HCT116 (cell line): Measurements from ENCODE around the gene FBXO48. TPM values are rescaled to one million over a fixed set of nuclear protein-coding genes. Genes with fewer than 3 reads are reported as not detected.

ENCODE experiments used
- ATAC-seq: fragments of 200-7000 bp; cut with Tn5 transposase; 2 replicates; pipeline ENCODE4 v1.9.1; 2020; ENCODE audit warnings: mild to moderate bottlenecking, moderate library complexity
- BruUV-seq: library from RNA; stranded (reverse); fragments of 400-500 nt; replicated peaks from 2 replicates; lab custom pipeline; 2021; lab: Mats Ljungman, UMichigan
- CTCF ChIA-PET: fragments of 300-600 bp; sonication (Branson Sonifier 250); formaldehyde crosslinking; loops from one replicate; lab custom pipeline; 2021; ENCODE audit warnings: antibody characterized with exemption; lab: Charles Lee
- POLR2A ChIA-PET: fragments of 300-600, 350-600 bp; sonication (Branson Sonifier 250); formaldehyde crosslinking; loops from one replicate; lab custom pipeline; 2021; ENCODE audit warnings: antibody characterized with exemption; lab: Charles Lee
- RAD21 ChIA-PET, 2 experiments: fragments of 300-600 bp; sonication (Branson Sonifier 250); formaldehyde crosslinking; loops; one replicate each; lab custom pipeline; 2023; ENCODE audit warnings: low total read pairs in 2 of 2; ENCODE audit not compliant: uncharacterized antibody in 2 of 2, unreplicated experiment in 2 of 2, low non-redundant PET in 1 of 2; lab: Charles Lee
- DNase-seq: peaks from one replicate; pipeline ENCODE4 v3.0.0-alpha.2; 2010; ENCODE audit warnings: low read depth, low spot score
- H2AFZ ChIP-seq: fragments of 200-600 bp; shearing (Covaris generic), sonication (generic); 2 replicates; pipeline ENCODE4 v1.6.1; 2017; ENCODE audit warnings: low read depth, mixed run types, mixed read lengths, antibody characterized with exemption, low read length; ENCODE audit not compliant: poor library complexity, severe bottlenecking
- H3K27ac ChIP-seq: 2 replicates; pipeline ENCODE4 v1.5.1; 2012; ENCODE audit warnings: low read depth, low read length
- H3K27me3 ChIP-seq: fragments of 200-600 bp; sonication (generic); 2 replicates; pipeline ENCODE4 v1.6.1; 2016; ENCODE audit warnings: mixed run types, low read length, mixed read lengths; ENCODE audit not compliant: insufficient read depth
- H3K36me3 ChIP-seq, 2 experiments: fragments of 200-500 bp in 1 of 2; fragments of 200-600 bp in 1 of 2; sonication (Bioruptor generic) in 1 of 2; sonication (generic) in 1 of 2; 2 replicates each; pipeline versions ENCODE4 v1.5.1 to v1.6.1; 2014 to 2016; ENCODE audit warnings: low read length in 2 of 2, inconsistent platforms in 1 of 2, mixed read lengths in 1 of 2, mixed run types in 1 of 2; ENCODE audit not compliant: insufficient read depth in 2 of 2, control insufficient read depth in 1 of 2
- H3K4me1 ChIP-seq, 2 experiments: fragments of 200-600 bp in 1 of 2; sonication (generic) in 1 of 2; 2 replicates each; pipeline versions ENCODE4 v1.5.1 to v1.6.1; 2012 to 2017; ENCODE audit warnings: low read length in 2 of 2, inconsistent platforms in 1 of 2, mild to moderate bottlenecking in 1 of 2, mixed read lengths in 1 of 2, mixed run types in 1 of 2, moderate library complexity in 1 of 2; ENCODE audit not compliant: insufficient read depth in 2 of 2, control insufficient read depth in 1 of 2
- H3K4me2 ChIP-seq: fragments of 200-600 bp; sonication (generic); 2 replicates; pipeline ENCODE4 v1.6.1; 2017; ENCODE audit warnings: mixed run types, low read length, mixed read lengths
- H3K4me3 ChIP-seq, 2 experiments: fragments of 200-600 bp in 1 of 2; sonication (generic) in 1 of 2; replicated peaks in 1 of 2; 2 replicates each; pipeline ENCODE4 v1.5.1; 2011 to 2016; ENCODE audit warnings: low read length in 2 of 2, control low read depth in 1 of 2, low read depth in 1 of 2, mild to moderate bottlenecking in 1 of 2, mixed read lengths in 1 of 2, mixed run types in 1 of 2
- H3K79me2 ChIP-seq: fragments of 200-600 bp; sonication (generic); 2 replicates; pipeline ENCODE4 v1.6.1; 2017; ENCODE audit warnings: mild to moderate bottlenecking, mixed run types, low read length, moderate library complexity, mixed read lengths; ENCODE audit not compliant: insufficient read depth
- H3K9ac ChIP-seq: fragments of 200-600 bp; sonication (generic); 2 replicates; pipeline ENCODE4 v1.6.1; 2016; ENCODE audit warnings: low read length, mixed read lengths
- H3K9me2 ChIP-seq: fragments of 200-600 bp; sonication (generic), shearing (Covaris generic); 2 replicates; pipeline ENCODE4 v1.6.1; 2017; ENCODE audit warnings: mixed run types, mild to moderate bottlenecking, moderate library complexity; ENCODE audit not compliant: insufficient read depth
- H3K9me3 ChIP-seq, 2 experiments: fragments of 200-500 bp in 1 of 2; fragments of 200-600 bp in 1 of 2; sonication (Bioruptor generic) in 1 of 2; sonication (generic) in 1 of 2; 2 replicates each; pipeline ENCODE4 v1.6.1; 2014 to 2017; ENCODE audit warnings: low read length in 2 of 2, mixed read lengths in 2 of 2, inconsistent platforms in 1 of 2, low read depth in 1 of 2, mild to moderate bottlenecking in 1 of 2, mixed run types in 1 of 2, moderate library complexity in 1 of 2; ENCODE audit not compliant: control insufficient read depth in 1 of 2, insufficient read depth in 1 of 2
- H4K20me1 ChIP-seq: fragments of 200-600 bp; sonication (generic), shearing (Covaris generic); 2 replicates; pipeline ENCODE4 v1.6.1; 2017; ENCODE audit warnings: mixed run types, mild to moderate bottlenecking, moderate library complexity; ENCODE audit not compliant: insufficient read depth
- ATF3 ChIP-seq: IDR thresholded peaks from 2 replicates; pipeline ENCODE4 v1.6.1; 2012
- CEBPB ChIP-seq: IDR thresholded peaks from 2 replicates; pipeline ENCODE4 v1.6.1; 2012; ENCODE audit warnings: low read depth
- CTCF ChIP-seq, 3 experiments: fragments of 200-600 bp in 1 of 3; sonication (generic) in 1 of 3; IDR thresholded peaks in 2 of 3; conservative IDR thresholded peaks in 1 of 3; 2 replicates each; pipeline ENCODE4 v1.5.1; 2012 to 2017; ENCODE audit warnings: low read depth in 2 of 3, low read length in 2 of 3, antibody characterized with exemption in 1 of 3, borderline replicate concordance in 1 of 3, control low read depth in 1 of 3, mild to moderate bottlenecking in 1 of 3, mixed read lengths in 1 of 3, mixed run types in 1 of 3, moderate library complexity in 1 of 3; ENCODE audit not compliant: insufficient read depth in 1 of 3
- EGR1 ChIP-seq: IDR thresholded peaks from 2 replicates; pipeline ENCODE4 v1.6.1; 2012; ENCODE audit warnings: low read depth
- ELF1 ChIP-seq: IDR thresholded peaks from 2 replicates; pipeline ENCODE4 v1.6.1; 2012; ENCODE audit warnings: low read depth, borderline replicate concordance
- EZH2 ChIP-seq: fragments of 200-600 bp; sonication (generic); IDR thresholded peaks from 2 replicates; pipeline ENCODE4 v1.6.1; 2017; ENCODE audit warnings: antibody characterized with exemption, mixed run types
- EZH2phosphoT487 ChIP-seq: fragments of 200-600 bp; IDR thresholded peaks from 2 replicates; pipeline ENCODE4 v1.6.1; 2018; ENCODE audit warnings: antibody characterized with exemption, borderline replicate concordance
- FOSL1 ChIP-seq: IDR thresholded peaks from 2 replicates; pipeline ENCODE4 v1.6.1; 2012; ENCODE audit warnings: low read depth
- JUND ChIP-seq: IDR thresholded peaks from 2 replicates; pipeline ENCODE4 v1.6.1; 2012
- POLR2AphosphoS5 ChIP-seq: IDR thresholded peaks from 2 replicates; pipeline ENCODE4 v1.6.1; 2011; ENCODE audit warnings: mild to moderate bottlenecking, low read depth, low read length, moderate library complexity
- REST ChIP-seq: IDR thresholded peaks from 2 replicates; pipeline ENCODE4 v1.6.1; 2012; ENCODE audit warnings: low read depth
- SIN3A ChIP-seq: IDR thresholded peaks from 2 replicates; pipeline ENCODE4 v1.6.1; 2012; ENCODE audit warnings: low read depth
- SP1 ChIP-seq: IDR thresholded peaks from 2 replicates; pipeline ENCODE4 v1.6.1; 2012; ENCODE audit warnings: low read depth
- SRF ChIP-seq: IDR thresholded peaks from 2 replicates; pipeline ENCODE4 v1.6.1; 2012; ENCODE audit warnings: low read depth
- TCF7L2 ChIP-seq: IDR thresholded peaks from 2 replicates; pipeline ENCODE4 v1.7.0; 2011; ENCODE audit warnings: borderline replicate concordance, inconsistent platforms; ENCODE audit not compliant: insufficient read depth, insufficient read length; ENCODE audit errors: extremely low read depth
- YY1 ChIP-seq: IDR thresholded peaks from 2 replicates; pipeline ENCODE4 v1.6.1; 2011; ENCODE audit warnings: low read length, low read depth, moderate library complexity, mild to moderate bottlenecking; ENCODE audit not compliant: insufficient replicate concordance; ENCODE audit errors: extremely low read depth
- ZBTB33 ChIP-seq: IDR thresholded peaks from 2 replicates; pipeline ENCODE4 v1.6.1; 2011; ENCODE audit warnings: mild to moderate bottlenecking, low read length, moderate library complexity; ENCODE audit not compliant: insufficient replicate concordance; ENCODE audit errors: extremely low read depth
- ZFX ChIP-seq: fragments of 450-650 bp; IDR thresholded peaks from 2 replicates; pipeline ENCODE4 v1.6.1; 2017
- ZNF274 ChIP-seq: fragments of 200-500 bp; sonication (Bioruptor generic); IDR thresholded peaks from 2 replicates; pipeline ENCODE4 v1.6.1; 2014; ENCODE audit warnings: mild to moderate bottlenecking, low read depth, low read length, inconsistent platforms
- intact Hi-C: fragments of 100-400 bp; cut with micrococcal nuclease; formaldehyde crosslinking; loops from 2 replicates; pipeline ENCODE4 v1.10.0; 2022
- total RNA-seq: library from RNA; stranded (reverse); gene quantifications from one replicate; pipeline ENCODE4 v1.2.1, GENCODE V29; 2021; ENCODE audit not compliant: unreplicated experiment

FBXO48 gene
- total RNA-seq, 1 experiment from 2014 or later: 0.91 TPM

GRCh38 chr2:68452158-68452900 lies 14.8 kb downstream of the FBXO48 start:
- CTCF ChIA-PET: interaction anchor here (1.0 to 1.6 kb wide), 2 partner anchors 11 kb away, joined by 3 to 5 read pairs; no protein-coding TSS in a partner anchor
- intact Hi-C loops: no loop called here
- BruUV-seq: no TSS peak
- Histone ChIP-seq H3K36me3 (no peaks in the 10 kb centered on the region), H3K4me2 (no peak overlapping the region), H3K27me3 (no peaks in the 10 kb centered on the region), H4K20me1 (no peaks in the 10 kb centered on the region), H3K4me3 (no peak overlapping the region), H3K4me1 (no peaks in the 10 kb centered on the region), H3K79me2 (no peaks in the 10 kb centered on the region), H3K9me3 (no peaks in the 10 kb centered on the region), H3K9me2 (no peaks in the 10 kb centered on the region), H3K9ac (no peak overlapping the region), H2AFZ (peak overlapping the region; percentile 26), H3K27ac (no peak overlapping the region)
- RAD21 ChIA-PET: no interaction called here
- DNase-seq (no peak), ATAC-seq (no peak)
- TF ChIP-seq EZH2 (no peak), SP1 (no peak), CTCF (IDR thresholded peaks at IDR 0.05 in 2 of 3, conservative IDR thresholded peaks at IDR 0.05 in 1 of 3; ENCODE audit: borderline replicate concordance in 1 of 3, insufficient read depth in 1 of 3, low read depth in 2 of 3, low read length in 2 of 3) (no peak), ATF3 (no peak), POLR2AphosphoS5 (no peak), ZBTB33 (no peak), TCF7L2 (no peak), ZFX (no peak), EGR1 (no peak), JUND (no peak), ELF1 (no peak), FOSL1 (no peak), SIN3A (no peak), ZNF274 (no peak), EZH2phosphoT487 (no peak), YY1 (no peak), CEBPB (no peak), REST (no peak), SRF (no peak)
- POLR2A ChIA-PET: no interaction called here
